COLO668 (cell line): Measurements from ENCODE around the gene SDHB.

Experiments used
- DNase-seq: peaks from one replicate; lab custom pipeline; 2025; ENCODE audit not compliant: unreplicated experiment; lab: John Stamatoyannopoulos, UW

Gene SDHB

DNA sequence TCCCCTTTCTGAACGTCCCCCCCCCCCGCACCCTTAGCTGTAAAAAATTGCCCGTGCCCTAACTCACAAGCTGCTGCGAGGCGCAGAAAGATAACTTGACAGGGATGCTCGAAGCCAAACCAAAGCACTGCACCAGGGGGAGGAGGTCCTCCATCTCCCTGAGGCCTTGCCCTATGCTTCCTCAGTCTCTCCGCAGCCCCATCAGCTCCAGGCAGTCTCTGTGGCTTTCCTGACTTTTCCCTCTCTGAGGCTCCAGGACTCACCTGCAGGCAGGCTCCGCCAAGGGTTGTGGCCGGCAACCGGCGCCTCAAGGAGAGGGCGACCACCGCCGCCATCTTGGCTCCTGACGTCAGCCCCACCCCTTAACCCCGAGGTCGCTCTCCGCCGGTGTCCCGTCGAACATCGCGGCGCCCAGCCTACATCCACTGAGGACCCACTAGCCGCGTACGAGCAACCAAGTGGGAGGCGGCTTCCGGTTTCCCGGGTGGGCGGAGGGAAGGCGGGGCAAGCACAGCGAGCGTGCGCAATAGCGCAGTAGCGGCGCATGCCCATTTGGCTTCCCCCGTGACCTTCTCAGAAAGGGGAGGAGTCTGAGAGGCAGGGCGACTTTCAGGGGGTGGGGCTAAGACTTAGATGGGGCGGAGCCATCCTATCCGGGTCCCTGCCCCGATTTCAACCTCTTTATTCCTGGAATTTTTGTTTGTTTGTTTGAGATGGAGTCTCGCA, at the start of gene SDHB:
SDHB (minus strand) TSS at position 348 of the 726 bp plus-strand sequence; CDS start at position 335, 13 bp downstream.
- DNase-seq, result peak; percentile 100

DNA sequence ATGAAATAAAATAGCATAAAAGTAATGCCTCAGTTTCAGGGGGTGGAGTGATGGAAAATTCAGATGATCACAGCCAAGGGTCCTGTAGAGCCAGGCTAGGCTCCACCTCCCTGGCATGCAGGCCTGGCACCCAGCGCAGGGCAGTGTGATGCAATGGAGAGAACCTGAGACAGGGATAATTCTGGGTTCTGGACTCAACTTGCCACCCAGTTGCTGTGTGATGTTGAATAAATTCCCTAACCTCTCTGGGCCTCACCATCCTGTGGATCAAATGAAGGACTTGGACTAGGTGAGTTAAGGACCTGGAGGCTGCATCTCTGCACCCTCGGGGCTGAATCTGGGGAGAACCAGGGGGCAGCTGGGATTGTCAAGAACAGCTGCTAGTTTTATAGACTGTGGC, 48.4 kb upstream of the SDHB start:
- DNase-seq, result no peak

DNA sequence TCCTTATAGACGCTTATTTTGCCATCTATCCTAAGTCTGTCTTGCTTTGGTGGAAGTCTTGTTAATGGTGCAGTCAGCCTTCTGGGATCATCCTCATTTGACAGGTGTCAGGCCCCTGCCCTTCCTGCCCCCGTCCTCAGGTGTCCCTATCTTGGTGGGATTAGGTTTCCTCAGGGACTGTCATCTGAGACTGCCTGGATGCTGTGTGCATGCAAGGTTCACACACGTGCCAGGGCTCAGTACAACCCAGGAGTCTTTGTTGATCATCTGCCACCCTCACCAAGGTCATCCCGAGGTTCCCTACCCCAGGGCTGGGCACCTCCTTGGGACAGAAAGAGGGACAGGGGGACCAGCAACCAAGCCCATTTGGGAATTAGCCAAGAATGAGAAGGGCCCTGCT, 47.4 kb upstream of the SDHB start:
- no peak for DNase-seq

DNA sequence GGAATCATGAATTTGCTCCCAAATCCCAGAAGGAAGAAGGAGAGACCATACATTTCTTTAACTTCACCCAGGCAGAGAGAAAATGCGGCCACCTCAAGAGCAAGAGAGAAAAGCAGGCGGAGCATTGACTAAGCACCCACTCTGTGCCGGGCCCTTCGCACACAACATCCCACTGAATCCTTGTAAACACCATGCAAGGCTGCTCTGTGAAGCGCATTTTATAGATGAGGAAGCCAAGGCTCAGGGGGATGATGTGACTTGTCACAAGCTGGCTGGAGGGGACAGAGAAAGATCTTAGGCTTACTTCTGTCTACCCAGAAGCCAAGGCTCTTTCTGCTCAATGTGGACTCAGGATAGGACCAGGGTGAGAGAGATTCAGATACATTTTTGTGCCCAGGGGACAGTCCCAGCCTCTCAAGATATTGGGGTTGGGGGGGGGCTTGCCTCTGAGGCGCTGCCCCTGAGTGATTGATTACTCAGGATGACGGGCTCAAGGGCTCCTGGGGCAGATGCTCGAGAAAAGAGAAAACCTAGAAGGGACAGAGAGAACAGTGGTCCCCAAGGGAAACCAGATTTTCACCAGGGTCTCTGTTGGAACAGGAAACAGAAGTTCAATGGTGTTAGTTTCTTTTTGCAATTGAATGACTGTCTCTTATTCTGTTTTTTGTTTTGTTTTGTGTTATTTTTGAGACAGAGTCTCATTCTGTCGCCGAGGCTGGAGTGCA, 45.9 kb upstream of the SDHB start:
- no peak for DNase-seq

DNA sequence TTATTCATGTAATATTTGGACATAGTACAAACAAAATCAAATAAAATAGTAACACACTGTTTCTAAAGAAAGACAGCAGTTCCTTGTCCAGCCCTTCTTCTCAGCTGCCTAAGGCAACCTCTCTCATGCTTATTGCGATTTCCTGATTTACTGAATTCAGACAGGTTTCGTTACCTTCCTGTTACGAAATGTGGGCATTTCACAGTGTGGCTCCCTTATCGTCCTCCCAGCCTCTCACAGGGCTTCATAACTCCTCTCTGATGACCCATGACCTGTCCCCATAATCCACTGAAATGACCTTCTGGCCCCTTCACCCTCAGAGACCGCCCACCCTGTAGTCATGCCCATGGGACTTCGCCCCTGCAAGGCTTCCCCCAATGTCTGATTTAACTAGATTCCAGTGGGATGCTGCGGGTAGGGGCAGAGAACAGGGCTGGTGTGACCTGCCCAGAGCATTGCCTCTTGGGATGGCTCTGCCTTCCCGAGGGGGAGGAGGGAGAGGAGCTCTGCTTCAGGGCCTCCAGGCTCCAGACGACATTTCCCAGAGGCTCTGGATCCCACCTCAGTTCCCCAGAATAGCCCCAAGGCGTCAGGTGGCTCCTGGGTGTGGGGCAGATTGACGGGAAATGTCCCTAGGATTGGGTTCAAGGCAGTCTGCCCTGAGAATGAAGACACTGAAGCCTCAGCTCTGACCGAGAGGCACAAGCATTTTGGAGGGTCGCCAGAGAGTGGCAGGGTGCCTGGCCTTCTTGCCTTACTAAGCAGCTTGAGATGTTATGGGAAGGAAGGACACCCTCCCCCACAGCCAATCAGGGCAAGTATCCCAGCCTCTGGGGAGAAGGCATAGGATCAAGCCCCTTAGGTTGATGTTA, 44.9 kb upstream of the SDHB start:
- DNase-seq, result no peak

DNA sequence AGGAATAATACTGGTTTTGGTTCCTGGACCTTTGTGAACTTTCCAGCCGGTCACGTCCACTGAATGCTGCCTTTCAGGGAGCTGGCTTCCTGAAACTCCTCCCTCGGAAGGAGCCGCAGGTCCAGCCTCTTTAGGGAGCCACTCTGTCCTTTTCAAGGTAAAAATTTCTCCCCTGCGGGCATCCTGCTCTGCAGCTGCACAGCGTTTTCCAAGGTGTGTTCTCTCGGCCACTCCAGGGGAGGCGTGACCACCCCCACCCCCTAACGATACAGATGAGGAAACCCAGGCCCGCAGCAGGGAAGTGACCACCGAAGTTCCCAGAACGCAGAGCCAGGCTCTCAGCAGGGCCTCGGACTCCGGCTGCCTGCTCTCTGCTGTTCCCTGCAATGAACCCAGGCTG, 44.0 kb upstream of the SDHB start:
- no peak for DNase-seq

DNA sequence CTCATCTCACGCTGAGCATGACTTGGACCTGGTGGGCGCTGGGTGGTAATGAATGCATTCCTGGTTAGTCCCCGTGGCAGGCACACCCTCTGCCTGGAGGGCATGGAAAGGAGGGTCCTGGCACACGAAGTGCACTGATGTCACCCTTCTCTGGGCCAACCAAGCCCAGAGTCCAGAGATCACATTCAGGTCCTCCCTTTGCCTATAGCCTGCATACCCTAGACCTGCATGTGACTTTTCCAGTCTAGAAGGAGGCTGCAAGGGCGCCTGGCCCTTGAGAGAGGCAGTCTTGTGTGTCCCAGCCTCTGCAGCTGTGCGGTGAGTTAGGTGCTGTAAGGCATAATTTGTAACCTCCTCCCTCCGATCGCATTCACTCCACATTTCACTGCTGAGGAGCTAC, 43.3 kb upstream of the SDHB start:
- DNase-seq, result no peak

DNA sequence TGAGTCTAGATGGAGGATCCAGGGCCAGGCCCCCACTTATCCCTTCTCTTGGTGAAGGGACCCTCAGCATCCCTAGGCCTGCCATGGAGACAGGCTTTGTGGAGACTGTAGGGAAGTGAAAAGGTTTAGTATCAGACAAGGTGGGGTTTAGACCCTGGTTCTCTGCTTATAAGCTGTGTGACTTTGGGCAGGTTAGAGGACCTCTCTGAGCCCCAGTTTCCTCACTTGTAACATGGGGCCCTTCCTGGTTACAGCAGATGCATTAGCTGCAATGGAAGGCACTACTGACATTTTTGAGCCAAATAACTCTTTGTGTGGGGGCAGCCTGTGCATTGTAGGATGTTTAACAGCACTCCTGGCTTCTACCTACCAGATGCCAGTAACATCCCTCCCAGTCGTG, 42.8 kb upstream of the SDHB start:
- no peak for DNase-seq

DNA sequence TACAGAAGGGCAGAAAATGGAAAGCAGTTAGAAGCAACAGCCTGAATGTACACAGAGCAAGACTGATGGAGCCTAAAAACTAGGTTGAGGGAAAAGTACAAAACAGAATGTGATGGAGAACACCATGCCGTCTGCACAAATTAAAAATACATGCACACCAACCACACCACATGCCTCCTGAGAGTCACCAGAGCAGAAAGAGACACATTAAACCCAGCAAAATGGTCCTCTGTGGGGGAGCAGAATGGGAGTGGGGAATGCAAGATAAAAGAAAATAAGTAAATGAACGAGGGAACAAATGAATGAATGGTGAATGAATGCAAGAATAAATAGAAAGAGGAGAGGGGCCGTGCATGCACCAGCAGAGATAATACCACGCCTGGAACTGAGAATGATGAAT, 41.3 kb upstream of the SDHB start:
- no peak for DNase-seq

DNA sequence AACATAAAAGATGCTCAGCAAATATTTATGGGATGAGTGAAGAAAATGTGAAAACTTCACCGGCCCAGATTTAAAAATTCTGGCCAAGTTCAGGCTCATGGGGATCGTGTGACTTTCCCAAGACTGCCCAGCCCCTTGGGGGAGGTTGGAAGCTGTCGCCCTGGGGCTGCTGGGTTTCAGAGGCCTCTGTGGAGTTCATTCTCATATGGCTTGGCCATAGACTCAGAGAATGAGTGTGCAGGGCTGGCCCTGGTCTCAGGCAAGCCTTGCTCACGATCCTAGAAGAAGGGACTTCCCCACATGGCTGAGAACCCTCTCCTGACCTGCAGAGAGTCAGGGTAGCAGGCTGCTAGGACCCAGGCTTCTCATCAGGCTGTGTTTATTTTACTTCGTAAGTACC, 40.8 kb upstream of the SDHB start:
- no peak for DNase-seq

DNA sequence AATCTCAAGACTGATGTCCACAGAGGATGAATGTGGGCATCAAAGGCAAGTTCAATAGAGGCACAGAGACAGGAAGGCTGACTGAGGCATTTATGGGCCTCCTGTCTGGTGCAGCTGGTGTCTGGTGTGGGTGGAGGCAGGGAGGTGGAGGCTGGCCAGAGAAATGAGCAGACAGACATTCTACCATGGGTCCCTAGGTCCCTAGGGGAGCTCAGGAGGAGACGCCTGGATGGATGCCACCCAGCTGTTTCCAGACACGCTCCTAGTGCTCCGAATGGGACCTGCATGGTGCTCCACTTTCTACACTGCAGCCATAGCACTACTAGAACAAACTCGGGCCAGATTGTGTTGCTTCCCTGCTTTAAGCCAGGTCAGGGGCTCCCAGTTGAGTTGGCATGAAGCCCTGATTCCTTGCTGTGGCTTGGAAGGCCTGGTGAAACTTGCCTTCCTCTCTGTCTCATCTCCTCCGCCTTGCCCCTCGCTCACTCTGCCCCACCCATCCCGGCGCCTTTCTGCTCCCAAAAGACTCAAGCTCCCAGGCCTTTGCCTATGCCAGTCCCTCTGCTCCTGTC, 40.1 kb upstream of the SDHB start:
- no peak for DNase-seq

DNA sequence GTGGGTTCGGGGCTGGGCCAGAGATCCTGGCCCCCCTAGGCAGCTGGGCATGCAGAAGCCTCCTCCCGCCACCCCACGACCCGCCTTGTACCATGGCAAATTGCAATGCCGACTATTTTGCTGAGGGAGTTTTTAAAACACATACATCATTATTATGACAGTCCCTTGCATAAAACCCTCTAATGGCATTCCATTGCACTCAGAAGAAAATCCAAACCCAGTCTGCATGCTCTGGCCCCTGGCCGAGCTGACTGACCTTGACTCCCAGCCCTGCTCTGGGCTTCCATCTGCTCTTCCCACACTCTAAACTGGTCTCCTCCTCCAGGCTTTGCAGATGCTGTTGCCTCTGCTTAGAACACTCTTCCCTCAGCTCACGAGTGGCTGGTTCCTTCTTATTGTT, 37.4 kb upstream of the SDHB start:
- DNase-seq, result no peak

DNA sequence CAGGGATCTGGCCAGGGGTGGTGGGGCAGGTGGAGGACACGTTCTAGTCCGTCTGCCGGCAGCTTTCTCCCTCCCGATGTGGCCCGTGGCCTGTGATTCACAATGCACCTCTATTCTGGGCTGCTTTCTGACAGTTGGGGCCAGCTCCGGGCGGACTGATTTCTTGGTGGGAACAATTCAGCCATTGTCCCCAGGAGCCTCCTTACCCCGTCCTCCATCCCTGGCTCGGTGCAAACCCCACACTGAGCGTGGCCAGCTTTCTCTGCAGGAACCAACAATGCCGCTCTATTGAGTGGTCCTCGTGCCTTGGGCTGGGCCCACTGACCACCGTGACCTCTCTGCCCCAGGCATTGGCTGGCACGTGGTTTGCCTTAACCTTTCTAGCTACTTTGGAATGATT, 35.7 kb upstream of the SDHB start:
- no peak for DNase-seq

DNA sequence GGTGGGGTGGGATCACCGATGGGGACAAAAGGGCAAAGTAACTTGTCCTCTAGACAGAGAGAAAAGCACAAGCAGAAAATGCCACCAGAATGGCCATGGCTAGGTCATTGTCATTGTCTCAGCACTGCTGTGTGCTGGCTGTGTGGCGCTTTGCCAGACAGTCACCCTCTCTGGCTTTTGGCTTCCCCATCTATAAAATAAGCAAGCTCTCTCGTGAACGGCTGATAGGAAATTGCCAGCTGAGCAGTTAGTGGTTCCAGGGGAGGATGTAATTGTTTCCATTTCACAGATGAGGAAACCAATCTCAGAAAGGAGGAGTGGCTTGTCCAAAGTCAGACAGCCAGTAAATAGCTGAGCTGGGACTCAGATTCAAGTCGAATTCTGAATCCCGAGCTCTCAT, 32.9 kb upstream of the SDHB start:
- DNase-seq, result no peak

DNA sequence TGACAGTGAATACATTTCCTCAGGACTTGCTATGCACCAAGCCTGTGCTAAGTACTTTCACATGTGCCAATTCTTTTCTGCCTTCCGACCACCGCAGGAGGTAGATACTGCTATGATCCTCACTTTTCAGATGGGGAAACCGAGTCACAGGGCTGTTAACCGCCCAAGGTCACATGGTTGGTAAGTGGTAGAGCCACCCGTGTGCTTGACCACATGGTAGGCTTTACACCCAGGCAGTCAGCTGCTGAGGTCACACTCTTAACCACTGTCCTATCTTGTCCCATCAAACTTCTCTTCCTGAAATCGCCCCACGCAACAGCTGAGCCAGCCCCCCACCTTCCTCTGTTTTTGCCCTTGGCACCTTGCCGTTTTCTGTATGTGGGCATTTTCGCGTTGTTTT, 31.0 kb upstream of the SDHB start:
- no peak for DNase-seq

DNA sequence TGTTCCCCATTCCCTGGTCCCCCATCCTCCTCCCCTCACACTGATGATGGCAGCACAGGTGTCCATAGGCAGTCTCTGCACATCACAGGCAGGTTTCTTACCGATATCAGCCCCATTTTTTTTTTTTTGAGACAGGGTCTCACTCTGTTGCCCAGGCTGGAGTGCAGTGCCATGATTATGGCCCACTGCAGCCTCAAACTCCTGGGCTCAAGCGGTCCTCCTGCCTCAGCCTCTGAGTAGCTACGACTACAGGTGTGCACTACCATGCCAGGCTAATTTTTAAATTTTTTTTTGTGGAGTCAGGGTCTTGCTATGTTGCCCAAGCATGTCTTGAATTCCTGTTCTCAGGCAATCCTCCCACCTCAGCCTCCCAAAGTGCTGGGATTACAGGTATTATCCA, 28.9 kb upstream of the SDHB start:
- no peak for DNase-seq

DNA sequence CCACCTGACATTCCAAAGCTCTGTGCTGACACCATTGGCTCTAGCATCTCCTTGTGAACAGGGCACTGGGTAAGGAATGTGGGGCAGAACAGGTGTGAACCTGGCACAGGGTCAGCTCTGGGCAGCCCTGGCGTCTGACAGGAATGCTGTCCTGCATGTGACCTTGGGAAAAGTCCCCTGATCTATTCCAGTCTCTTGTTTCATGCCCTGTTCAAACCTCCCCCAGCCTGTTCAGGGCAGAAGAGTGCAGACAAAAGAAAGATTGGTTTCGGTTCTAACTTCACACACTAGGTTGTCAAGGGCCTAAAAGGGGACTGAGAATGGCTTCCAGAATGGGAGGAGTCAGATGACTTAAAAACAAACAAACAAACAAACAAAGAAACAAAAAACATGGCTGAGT, 27.6 kb upstream of the SDHB start:
- no peak for DNase-seq

DNA sequence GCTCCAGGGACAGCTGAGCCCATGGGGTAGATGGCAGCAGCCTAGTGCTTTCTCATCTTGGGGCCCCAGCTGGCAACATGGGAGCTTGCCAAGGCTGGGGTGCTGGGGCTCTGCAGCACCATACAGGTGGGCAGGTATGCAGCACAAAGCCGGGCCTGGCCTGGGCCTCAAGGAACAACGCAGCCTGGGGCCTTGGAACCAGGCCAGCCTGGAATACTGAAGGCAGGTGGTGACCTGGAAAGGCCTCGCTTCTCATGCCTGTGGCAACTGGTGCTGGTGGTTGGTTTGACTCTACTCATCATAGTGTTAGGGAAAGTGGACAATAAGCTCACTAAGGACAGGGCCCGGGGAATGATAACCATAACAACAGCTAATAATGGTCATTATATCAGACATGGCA, 27.0 kb upstream of the SDHB start:
- DNase-seq, result no peak

DNA sequence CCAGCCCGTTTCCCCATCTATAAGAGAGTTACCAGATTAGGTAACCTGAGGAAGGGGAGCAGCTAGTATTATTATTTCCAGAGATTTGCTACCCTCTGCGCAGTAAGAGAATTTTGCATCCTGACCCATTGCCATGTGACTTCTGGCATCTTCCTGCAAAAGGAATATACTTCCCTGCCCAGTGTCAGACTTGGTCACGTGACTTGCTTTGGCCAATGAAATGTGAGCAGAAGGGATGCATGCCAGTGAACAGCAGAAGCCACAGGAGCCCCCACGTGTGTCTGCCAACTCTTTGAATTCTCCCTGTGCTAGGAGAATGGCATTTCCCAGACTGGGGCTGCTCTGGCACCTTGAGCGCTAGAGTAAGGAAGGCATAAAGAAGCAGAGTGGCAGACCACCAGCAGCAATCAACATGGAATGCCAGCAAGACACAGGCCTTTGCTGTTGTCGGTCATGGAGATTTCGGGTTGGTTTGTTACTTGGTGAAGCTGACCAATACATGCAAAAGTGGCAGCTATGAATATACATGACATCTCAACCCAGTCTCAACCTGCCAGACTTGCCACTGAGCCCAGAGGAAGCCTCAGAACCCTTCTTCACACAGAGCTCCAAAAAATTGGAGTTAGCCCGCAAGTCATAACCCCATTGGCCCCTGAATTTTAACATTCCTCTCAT, 26.4 kb upstream of the SDHB start:
- no peak for DNase-seq

DNA sequence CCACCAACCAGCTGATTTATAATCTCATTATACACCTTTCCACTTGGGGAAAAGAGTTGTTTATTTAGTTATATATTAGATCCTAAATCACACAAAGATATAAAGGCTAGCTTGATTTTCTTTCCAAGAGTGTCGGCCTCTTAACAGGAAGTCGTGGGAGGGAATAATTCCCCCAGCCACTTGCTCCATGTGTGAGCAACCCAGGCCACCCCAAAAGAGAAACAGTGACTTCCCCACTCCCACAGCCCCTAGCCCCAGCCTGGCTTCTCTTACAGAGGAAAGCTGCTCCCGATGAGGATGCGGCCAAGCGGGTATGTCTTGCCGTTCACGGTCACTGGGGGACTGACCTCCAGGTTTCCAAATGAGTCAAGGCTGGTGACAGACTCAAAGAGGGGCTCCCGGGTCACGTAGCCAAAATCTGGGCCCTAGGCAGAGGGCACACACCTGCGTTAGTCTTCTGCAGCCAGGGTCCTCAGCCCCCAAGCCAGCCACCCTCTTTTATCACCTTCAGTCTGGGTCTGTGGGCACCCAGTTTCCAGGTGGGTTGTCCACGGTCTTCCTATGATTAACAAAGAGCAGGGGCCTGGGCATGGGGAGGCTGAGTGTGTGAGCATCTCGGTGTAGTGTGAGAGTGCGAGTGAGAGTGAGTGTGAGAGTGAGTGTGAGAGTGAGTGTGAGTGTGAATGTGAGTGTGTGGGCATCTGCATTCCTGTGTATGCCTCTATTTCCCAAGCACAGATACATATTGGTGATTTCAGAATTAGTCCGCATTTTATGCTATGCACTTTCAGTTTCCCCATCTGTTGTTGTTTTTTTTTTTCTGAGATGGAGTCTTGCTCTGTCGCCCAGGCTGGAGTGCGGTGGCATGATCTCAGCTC, 25.4 kb upstream of the SDHB start:
- DNase-seq, result no peak
